Adrenal gland (tissue), 5 donors: ENCODE measurements around the gene AKR1C8.

Experiments
- POLR2A ChIP-seq, 2 donors: fragments of 450-650 bp; IDR thresholded peaks; one replicate each; pipeline ENCODE4 v1.6.1; 2017; ENCODE audit warnings: antibody characterized with exemption in 2 of 2, mild to moderate bottlenecking in 2 of 2, moderate library complexity in 1 of 2
- TF ChIP-seq, protein P1 (sequence below), 6 experiments: fragments of 450-650 bp in 4 of 6; fragments of 200-600 bp in 2 of 6; sonication (generic) in 1 of 6; IDR thresholded peaks; 1 replicate in 5 of 6; 2 replicates in 1 of 6; pipeline versions ENCODE4 v1.5.1 to v1.8.0; 2016 to 2021; ENCODE audit warnings: antibody characterized with exemption in 6 of 6, mild to moderate bottlenecking in 2 of 6, moderate library complexity in 1 of 6
- donor health status: DM: no; HTN: no; CAD: no.

DNA sequence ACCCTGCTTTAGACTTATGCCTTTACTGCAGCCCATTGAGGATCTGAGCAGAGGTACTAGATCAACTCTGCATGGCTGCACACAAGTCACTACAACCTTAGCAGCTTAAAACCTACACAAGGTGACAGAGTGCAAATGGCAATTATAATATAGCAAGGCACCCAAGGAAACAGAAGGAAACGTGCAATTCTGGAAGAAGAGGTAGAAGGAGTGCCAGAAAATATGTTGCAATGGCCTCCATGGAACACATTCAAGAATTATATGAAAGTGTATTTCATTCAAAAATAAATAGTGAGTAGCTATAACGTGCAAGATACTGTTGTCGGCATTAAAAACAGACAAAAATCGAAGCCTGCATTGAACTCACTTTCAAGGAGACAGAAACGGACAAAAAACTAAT is 2.9 kb upstream of the AKR1C8 start:
- TF ChIP-seq, protein P1, sequence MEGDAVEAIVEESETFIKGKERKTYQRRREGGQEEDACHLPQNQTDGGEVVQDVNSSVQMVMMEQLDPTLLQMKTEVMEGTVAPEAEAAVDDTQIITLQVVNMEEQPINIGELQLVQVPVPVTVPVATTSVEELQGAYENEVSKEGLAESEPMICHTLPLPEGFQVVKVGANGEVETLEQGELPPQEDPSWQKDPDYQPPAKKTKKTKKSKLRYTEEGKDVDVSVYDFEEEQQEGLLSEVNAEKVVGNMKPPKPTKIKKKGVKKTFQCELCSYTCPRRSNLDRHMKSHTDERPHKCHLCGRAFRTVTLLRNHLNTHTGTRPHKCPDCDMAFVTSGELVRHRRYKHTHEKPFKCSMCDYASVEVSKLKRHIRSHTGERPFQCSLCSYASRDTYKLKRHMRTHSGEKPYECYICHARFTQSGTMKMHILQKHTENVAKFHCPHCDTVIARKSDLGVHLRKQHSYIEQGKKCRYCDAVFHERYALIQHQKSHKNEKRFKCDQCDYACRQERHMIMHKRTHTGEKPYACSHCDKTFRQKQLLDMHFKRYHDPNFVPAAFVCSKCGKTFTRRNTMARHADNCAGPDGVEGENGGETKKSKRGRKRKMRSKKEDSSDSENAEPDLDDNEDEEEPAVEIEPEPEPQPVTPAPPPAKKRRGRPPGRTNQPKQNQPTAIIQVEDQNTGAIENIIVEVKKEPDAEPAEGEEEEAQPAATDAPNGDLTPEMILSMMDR (IDR thresholded peaks at IDR 0.05) = no peak
- no peak for TF ChIP-seq POLR2A (IDR thresholded peaks at IDR 0.05)
